T-helper 17 cell (primary cell): ENCODE measurements around the gene RPL4. TPM values are rescaled to one million over a fixed set of nuclear protein-coding genes. Genes with fewer than 3 reads are reported as not detected.
"Not testable (repeated sequence)": the region's sequence is repeated elsewhere in the genome, so short reads cannot be mapped to it uniquely, and the experiment has no call there.

Source experiments
- ATAC-seq: fragments of 150-1000 bp; cut with Tn5 transposase; 2 replicates; pipeline ENCODE4 v1.10.0; 2021; ENCODE audit warnings: mild to moderate bottlenecking, moderate library complexity
- DNase-seq, 3 donors: peaks; one replicate each; pipeline versions ENCODE4 v3.0.0 to v3.0.0-alpha.2; 2020 to 2021
- H3K9me3 ChIP-seq: one replicate; pipeline ENCODE4 v1.7.0; 2013; ENCODE audit warnings: low read length, mild to moderate bottlenecking; ENCODE audit not compliant: control insufficient read depth, poor library complexity, severe bottlenecking
- H3K27ac Mint-ChIP-seq: one replicate; pipeline ENCODE4 v1.8.0; 2022; ENCODE audit warnings: mild to moderate bottlenecking, moderate library complexity, mixed read lengths
- H3K27me3 Mint-ChIP-seq: one replicate; pipeline ENCODE4 v1.8.0; 2022; ENCODE audit warnings: mixed read lengths
- H3K36me3 Mint-ChIP-seq: one replicate; pipeline ENCODE4 v1.8.0; 2022; ENCODE audit warnings: low read depth, mixed read lengths
- H3K4me1 Mint-ChIP-seq: one replicate; pipeline ENCODE4 v1.8.0; 2022; ENCODE audit warnings: mild to moderate bottlenecking, mixed read lengths
- H3K4me3 Mint-ChIP-seq: one replicate; pipeline ENCODE4 v1.8.0; 2022; ENCODE audit warnings: mild to moderate bottlenecking, moderate library complexity, mixed read lengths
- total RNA-seq, 4 donors: library from RNA in 2 of 4; stranded (reverse) in 2 of 4; gene quantifications; one replicate each; pipeline ENCODE4 v1.2.3 and lab custom pipeline; 2022 to 2026

The RPL4 gene
- total RNA-seq, 2 donors from 2014 or later: 3,651 to 3,689 TPM

DNA sequence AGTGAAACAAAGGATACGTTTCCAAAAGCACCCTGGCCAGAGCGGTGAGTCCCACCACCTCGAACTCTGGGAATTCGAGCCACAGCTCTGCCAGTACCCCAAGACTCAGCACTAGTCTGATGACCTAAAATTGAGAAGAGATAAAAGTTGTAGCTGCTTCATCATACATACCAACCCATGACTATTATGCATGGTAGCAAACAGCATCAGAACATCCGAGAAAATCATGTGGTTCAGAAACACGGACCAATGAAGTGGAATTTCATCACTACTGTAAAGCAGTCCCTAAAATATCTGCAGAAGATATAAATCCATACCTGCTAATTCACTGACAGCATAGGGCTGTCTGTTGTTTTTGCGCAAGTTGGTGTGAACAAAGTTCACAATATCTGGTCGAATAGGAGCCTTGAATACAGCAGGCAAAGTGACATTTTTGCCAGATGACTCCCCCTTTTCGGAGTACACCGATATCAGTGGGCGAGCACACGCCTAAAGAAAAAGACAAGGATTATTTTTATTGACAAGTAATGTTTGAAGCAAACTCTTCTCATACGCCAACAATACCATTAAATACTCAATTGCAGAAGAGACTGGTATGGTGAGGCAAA, 1.5 kb downstream of the RPL4 start:
- H3K36me3 Mint-ChIP-seq, H3K9me3 ChIP-seq, H3K27me3 Mint-ChIP-seq, DNase-seq, ATAC-seq: not testable (repeated sequence)
- peak overlapping the region; percentile 99 for H3K27ac Mint-ChIP-seq
- H3K4me3 Mint-ChIP-seq: peak overlapping the region; percentile 99
- peaks cover 34% of the 10 kb centered on the region for H3K4me1 Mint-ChIP-seq

DNA sequence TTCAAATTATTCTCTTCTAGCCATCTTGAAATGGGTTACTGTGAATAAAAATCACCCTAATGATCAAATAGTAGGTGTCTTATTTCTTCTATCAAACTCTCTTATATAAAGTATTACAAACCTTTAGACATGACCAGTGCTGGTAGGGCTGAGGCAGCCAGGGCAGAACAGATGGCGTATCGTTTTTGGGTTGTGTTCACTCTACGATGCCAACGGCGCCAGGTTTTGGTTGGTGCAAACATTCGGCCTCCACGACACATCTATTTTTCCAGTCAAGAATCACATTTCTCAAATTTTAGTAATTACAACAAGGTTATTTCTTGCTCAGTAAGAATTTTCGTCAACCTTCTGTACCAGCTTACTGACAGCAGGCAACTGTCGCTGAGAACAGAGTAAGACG, 2.2 kb downstream of the RPL4 start:
- no peaks in the 10 kb centered on the region for H3K9me3 ChIP-seq
- Mint-ChIP-seq H3K4me1 (peaks cover 39% of the 10 kb centered on the region), H3K36me3 (peaks cover 9% of the 10 kb centered on the region), H3K27ac (peak overlapping the region; percentile 99), H3K27me3 (no peaks in the 10 kb centered on the region), H3K4me3 (peak overlapping the region; percentile 99)
- DNase-seq: no peak
- no peak for ATAC-seq

DNA sequence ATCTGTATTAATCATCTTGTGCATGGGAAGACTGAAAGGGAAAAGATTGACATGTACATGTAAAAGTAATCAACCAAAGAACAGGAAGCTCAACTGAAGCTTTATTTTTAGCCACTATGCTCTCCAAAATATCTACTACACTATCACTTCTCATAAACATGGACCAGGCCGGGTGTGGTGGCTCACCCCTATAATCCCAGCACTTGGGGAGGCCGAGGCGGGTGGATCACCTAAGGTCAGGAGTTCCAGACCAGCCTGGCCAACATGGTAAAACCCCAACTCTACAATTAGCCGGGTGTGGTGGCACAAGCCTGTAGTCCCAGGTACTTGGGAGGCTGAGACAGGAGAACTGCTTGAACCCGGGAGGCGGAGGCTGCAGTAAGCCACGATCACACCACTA, 4.3 kb downstream of the RPL4 start:
- not testable (repeated sequence) for H3K9me3 ChIP-seq, DNase-seq, H3K27me3 Mint-ChIP-seq, H3K36me3 Mint-ChIP-seq, ATAC-seq
- Mint-ChIP-seq H3K4me1 (peaks cover 41% of the 10 kb centered on the region), H3K27ac (peak overlapping the region; percentile 95), H3K4me3 (peak overlapping the region; percentile 25)

DNA sequence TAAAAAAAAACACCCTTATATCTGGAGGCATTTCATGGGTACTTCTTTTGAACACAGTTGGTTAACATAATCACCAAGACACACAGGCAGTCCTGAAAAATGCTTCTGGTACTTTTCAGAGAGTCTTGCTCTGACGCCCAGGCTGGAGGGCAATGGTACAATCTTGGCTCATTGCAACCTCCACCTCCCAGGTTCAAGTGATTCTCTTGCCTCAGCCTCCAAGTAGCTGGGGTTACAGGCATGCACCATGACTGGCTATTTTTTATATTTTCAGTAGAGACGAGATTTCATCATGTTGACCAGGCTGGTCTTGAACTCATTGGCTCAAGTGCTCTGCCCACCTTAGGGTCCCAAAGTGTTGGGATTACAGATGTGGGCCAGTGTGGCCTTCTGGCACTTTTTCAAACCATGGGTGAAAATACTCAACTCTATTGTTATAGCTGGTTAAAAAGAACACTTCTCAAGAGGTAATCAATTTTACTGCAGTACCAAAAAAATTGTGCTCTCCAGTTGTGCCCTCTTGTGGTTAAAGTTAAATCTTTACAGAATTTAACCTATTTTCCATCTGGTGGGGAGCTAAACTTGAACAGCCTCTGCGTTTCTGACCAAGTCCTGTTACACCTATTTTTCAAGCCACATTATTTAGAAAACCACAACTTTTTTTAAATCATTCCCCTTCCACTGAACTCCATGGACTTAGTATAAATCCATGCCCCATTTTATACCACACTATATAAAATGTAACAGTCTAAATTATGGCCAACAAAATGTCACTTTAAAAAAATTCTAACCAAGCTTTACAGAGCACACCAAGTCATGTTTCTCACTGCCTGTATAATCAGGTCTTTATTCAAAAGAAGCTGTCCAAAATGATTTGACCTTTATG, 5.9 kb downstream of the RPL4 start:
- H3K27ac Mint-ChIP-seq: peak overlapping the region; percentile 95
- DNase-seq (no peak), ATAC-seq (no peak)
- peaks cover 38% of the 10 kb centered on the region for H3K4me1 Mint-ChIP-seq
- peaks cover 6% of the 10 kb centered on the region for H3K36me3 Mint-ChIP-seq
- H3K4me3 Mint-ChIP-seq: no peak overlapping the region
- H3K9me3 ChIP-seq: no peaks in the 10 kb centered on the region
- no peaks in the 10 kb centered on the region for H3K27me3 Mint-ChIP-seq

DNA sequence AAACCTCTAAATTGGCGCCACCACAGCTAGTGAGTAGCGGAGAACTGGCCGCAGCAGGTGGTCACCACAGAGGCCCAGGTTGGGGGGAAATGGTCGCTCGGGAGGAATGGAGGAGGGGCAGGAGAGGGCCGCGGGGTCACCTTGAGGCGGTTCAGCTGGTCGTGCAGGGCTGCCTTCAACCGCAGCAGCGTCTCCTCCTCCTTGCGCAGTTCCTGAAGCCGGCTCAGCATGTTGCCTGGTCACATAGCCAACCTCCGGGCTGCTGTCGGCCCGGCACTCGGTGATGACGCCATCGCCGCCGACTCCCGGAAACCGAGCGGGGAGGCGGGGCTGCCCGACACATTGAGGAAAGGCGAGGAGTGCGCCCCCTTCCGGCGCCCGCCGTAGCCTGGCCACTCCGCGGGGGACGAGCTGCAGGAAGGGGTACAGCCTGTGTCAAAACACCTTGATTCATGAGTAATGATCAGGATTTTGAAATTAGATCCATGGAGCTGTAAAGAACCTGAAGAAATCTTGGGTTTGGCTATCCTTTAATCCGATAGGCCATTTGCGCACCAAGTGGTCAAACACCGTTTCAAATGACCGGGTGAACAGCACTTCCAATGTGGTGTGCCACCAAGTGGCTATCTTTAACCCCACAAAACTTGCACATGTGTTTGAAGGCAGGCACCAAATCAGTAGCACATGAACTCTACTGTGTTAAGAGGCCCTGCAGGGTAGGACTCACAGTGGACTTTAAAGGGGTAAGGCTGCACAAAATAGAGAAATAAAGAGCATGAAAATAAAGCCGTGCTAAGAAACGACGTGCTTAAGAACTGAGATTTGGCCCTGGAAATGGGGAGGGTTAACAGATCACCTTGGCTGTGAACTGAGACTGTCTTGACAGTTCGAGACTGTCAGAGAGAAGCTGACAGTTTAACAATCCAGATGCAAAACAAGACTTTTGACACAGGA, 6.9 kb downstream of the RPL4 start, which contains the start of gene SNAPC5:
Gene SNAPC5, minus strand, starts transcription at position 261 of the 954 bp plus-strand sequence. Its CDS starts 31 bp downstream, at position 230.
- Mint-ChIP-seq H3K27me3 (no peaks in the 10 kb centered on the region), H3K4me3 (peak within 1 kb of the TSS; percentile 92), H3K36me3 (peaks cover 8% of the 10 kb centered on the region), H3K27ac (peak within 1 kb of the TSS; percentile 95), H3K4me1 (peaks cover 30% of the 10 kb centered on the region)
- DNase-seq (peak; percentile 94 to 98 (median 96)), ATAC-seq (peak; percentile 93)
- no peaks in the 10 kb centered on the region for H3K9me3 ChIP-seq

DNA sequence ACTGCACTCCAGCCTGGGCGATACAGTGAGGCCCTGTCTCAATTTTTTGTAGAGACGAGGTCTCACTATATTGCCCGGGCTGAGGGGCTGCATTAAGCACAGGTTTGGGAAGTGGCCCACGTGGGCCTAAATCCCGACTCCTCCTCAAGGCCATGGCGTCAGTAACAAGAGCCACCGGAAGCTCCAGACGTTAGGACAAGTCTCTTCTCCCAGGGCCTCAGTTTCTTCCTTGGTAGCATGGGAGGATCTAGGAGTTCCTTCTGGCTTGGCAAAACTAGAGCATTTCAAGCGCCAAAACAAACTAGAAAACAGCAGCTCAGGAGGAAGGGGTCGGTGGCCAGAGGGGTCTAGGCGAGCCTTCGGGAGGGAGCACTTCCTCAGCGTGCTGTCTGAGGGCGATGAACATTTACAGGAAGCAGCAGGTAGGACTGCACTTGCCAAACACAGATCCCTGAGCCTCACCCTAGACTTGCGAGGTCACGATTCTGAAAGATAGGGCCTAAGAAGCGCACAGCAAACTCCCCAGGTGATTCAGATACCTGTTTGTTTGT, 7.6 kb downstream of the RPL4 start:
- peak; percentile 47 for ATAC-seq
- Mint-ChIP-seq H3K36me3 (peaks cover 8% of the 10 kb centered on the region), H3K27ac (peak overlapping the region; percentile 95), H3K4me3 (peak overlapping the region; percentile 92), H3K4me1 (peaks cover 29% of the 10 kb centered on the region), H3K27me3 (no peaks in the 10 kb centered on the region)
- DNase-seq: no peak
- no peaks in the 10 kb centered on the region for H3K9me3 ChIP-seq

DNA sequence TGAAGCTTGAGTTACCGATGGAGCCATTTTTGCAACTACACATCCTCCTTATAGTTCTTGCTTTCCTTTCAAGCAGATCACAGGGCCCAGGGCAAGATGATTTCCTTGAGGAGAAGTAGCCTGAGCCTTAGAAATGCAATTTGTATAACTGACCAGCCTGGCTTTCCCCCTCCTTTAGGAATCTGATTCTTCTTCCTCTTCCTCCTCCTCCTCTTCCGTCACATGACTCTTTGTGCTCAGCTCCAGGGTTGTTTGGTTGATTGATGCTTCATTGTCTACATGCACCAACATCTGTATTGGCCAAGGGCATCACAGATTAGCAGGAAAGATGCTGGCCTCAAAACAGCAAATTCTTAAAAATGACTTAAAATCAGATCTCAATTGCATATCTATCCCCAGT, 10.4 kb downstream of the RPL4 start:
- no peaks in the 10 kb centered on the region for H3K9me3 ChIP-seq
- ATAC-seq (no peak), DNase-seq (no peak)
- H3K36me3 Mint-ChIP-seq: peaks cover 7% of the 10 kb centered on the region
- peak overlapping the region; percentile 31 for H3K4me3 Mint-ChIP-seq
- H3K27ac Mint-ChIP-seq: peak overlapping the region; percentile 35
- H3K27me3 Mint-ChIP-seq: no peaks in the 10 kb centered on the region
- H3K4me1 Mint-ChIP-seq: peaks cover 25% of the 10 kb centered on the region

DNA sequence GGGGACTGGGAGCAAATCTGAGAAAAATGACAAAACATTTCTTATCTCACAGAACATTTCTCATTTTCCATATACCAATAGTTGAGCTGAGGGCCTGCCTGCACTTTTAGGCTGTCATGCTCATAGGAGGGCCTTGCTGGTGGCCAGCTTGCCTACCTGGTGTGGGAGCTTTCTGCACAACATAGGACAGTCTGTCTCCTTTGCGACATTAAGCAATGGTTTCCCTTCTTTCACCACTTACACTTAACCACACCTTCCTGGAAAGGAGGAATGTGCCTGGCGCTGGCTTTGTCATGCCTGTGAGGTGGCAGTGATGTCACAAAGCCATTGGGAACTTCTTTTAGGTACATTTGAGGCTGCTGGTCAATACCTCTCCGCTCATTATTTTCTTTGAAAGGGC, 12.8 kb downstream of the RPL4 start:
- Mint-ChIP-seq H3K27me3 (no peaks in the 10 kb centered on the region), H3K36me3 (peaks cover 7% of the 10 kb centered on the region), H3K4me3 (no peak overlapping the region), H3K4me1 (peaks cover 18% of the 10 kb centered on the region), H3K27ac (no peak overlapping the region)
- DNase-seq (no peak), ATAC-seq (no peak)
- no peaks in the 10 kb centered on the region for H3K9me3 ChIP-seq

DNA sequence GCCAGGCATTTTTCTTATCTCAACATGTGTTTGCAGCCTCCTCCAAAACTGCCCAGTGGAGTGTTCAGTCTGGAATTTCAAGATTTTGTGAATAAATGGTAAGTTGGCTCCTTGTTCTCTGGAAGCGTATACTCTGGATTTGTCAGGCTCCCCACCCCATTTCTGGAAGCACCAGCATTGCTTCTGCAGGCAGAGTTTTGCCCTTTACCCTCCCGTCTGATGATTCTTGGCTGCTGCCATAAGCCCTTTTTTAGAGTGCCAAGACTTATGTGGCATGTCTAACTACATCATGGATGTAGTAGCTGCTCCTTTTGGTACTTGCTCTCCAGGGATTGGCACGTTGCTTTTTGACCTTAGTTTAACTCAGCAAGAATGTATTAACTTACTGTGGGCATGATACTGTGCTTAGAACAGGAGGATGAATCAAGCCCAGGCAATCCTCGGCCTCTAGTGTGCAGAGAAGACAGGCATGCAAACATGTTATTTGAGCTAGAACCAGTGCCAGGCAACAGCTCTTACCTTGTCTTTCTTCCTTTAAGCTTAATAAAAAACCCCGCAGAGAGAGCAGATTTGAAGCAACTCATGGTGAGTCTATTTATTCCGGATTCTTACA, 15.4 kb downstream of the RPL4 start:
- H3K36me3 Mint-ChIP-seq: peaks cover 6% of the 10 kb centered on the region
- peaks cover 10% of the 10 kb centered on the region for H3K4me1 Mint-ChIP-seq
- H3K27ac Mint-ChIP-seq: peak overlapping the region; percentile 8
- H3K9me3 ChIP-seq: no peaks in the 10 kb centered on the region
- no peaks in the 10 kb centered on the region for H3K27me3 Mint-ChIP-seq
- no peak for DNase-seq
- ATAC-seq: no peak
- no peak overlapping the region for H3K4me3 Mint-ChIP-seq

DNA sequence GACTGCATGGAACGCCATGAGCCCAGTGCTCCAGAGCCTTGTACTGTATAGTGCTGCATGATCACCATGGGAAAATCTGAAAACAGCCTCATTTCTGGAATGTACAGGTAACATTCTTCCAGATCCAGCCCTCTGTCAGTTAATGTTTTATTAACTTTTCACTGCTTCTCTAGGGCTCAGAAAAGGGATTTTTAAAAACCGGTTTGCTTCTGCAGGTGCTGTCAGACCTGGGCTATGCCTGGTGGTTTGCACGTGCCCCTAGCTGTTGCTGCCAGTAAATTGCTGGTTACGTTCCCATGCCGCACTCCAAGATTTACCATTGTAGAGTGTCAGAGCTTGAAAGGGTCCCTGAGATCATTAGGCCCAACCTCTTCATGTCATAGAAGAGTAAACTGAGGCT, 16.1 kb downstream of the RPL4 start:
- Mint-ChIP-seq H3K4me1 (peaks cover 6% of the 10 kb centered on the region), H3K27me3 (no peaks in the 10 kb centered on the region), H3K27ac (no peak overlapping the region), H3K4me3 (no peak overlapping the region), H3K36me3 (peaks cover 5% of the 10 kb centered on the region)
- ATAC-seq (no peak), DNase-seq (no peak)
- no peaks in the 10 kb centered on the region for H3K9me3 ChIP-seq

DNA sequence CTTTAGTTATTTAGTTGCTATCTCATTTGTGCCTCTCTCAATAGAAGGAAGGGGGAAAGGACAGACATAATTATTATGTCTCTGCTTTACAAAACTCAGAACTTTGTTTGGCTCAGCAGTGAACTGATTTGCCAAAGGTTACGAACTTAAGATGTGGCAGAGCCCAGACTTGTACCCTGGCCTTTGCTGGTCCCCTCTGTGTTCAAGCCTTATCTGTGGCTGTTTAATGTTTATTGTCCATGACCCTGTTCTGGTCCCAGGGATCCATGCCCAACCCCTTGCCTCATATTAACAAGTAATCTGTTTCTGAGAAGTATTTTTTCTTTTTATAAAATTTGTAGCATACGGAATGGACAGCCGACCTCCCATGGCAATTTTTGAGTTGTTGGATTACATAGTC, 17.8 kb downstream of the RPL4 start:
- ATAC-seq (no peak), DNase-seq (no peak)
- Mint-ChIP-seq H3K27ac (no peak overlapping the region), H3K4me3 (no peak overlapping the region), H3K36me3 (peaks cover 9% of the 10 kb centered on the region), H3K4me1 (peaks cover 10% of the 10 kb centered on the region), H3K27me3 (no peaks in the 10 kb centered on the region)
- no peaks in the 10 kb centered on the region for H3K9me3 ChIP-seq

DNA sequence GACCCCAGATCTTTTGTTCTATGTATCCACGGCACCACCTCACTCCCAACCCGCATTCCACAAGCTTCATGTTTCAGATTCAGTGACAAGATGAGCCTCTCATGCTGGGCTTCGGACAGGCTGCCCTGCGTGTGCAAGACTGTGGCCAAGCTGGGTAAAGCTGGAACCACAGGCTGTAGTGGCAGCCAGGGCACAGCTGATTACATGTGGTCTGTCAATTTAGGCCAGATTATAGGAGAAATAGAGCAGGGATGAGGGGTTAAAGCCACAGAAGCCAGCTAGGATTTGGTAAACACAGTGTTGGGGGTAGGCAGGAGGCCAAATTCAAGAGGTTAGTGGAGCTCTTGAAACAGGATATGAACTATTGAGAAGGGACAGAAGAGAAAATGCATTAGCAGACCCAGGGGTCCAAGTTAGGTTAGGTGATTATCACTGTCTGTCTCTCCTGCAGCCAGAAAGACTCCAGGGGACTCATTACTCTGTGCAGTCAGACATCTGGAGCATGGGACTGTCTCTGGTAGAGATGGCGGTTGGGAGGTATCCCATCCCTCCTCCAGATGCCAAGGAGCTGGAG, 20.0 kb downstream of the RPL4 start:
- Mint-ChIP-seq H3K4me1 (peaks cover 15% of the 10 kb centered on the region), H3K36me3 (peaks cover 6% of the 10 kb centered on the region), H3K27me3 (no peaks in the 10 kb centered on the region), H3K4me3 (no peak overlapping the region), H3K27ac (peak overlapping the region; percentile 94)
- DNase-seq (no peak), ATAC-seq (no peak)
- H3K9me3 ChIP-seq: no peaks in the 10 kb centered on the region
